Esophagus (tissue), 2 donors: ENCODE measurements around the gene PLN. TPM values are rescaled to one million over a fixed set of nuclear protein-coding genes. Genes with fewer than 3 reads are reported as not detected.

Experiments
- H3K27ac ChIP-seq, 2 donors: one replicate each; pipeline ENCODE4 v1.5.1; 2013; ENCODE audit warnings: low read depth in 2 of 2, mild to moderate bottlenecking in 2 of 2, inconsistent platforms in 1 of 2, low read length in 1 of 2, moderate library complexity in 1 of 2
- H3K27me3 ChIP-seq, 2 donors: one replicate each; pipeline ENCODE4 v1.6.1; 2013; ENCODE audit warnings: low read length in 2 of 2, control low read depth in 1 of 2, mild to moderate bottlenecking in 1 of 2; ENCODE audit not compliant: insufficient read depth in 2 of 2, control insufficient read depth in 1 of 2
- H3K36me3 ChIP-seq, 2 donors: one replicate each; pipeline ENCODE4 v1.6.1; 2013; ENCODE audit warnings: low read length in 1 of 2; ENCODE audit not compliant: control insufficient read depth in 2 of 2, insufficient read depth in 2 of 2
- H3K4me1 ChIP-seq, 2 donors: one replicate each; pipeline ENCODE4 v1.6.1; 2013; ENCODE audit warnings: low read length in 1 of 2; ENCODE audit not compliant: control insufficient read depth in 2 of 2, insufficient read depth in 2 of 2
- H3K4me3 ChIP-seq, 2 donors: one replicate each; pipeline ENCODE4 v1.5.1; 2013; ENCODE audit warnings: low read length in 2 of 2, mild to moderate bottlenecking in 2 of 2, low read depth in 1 of 2, moderate library complexity in 1 of 2
- H3K9me3 ChIP-seq, 2 donors: one replicate each; pipeline ENCODE4 v1.6.1; 2013; ENCODE audit warnings: mild to moderate bottlenecking in 2 of 2, low read depth in 1 of 2, low read length in 1 of 2, moderate library complexity in 1 of 2; ENCODE audit not compliant: control insufficient read depth in 2 of 2, insufficient read depth in 1 of 2
- WGBS, 2 donors: extraction: QIAGEN DNeasy Blood & Tissue Kit; methylation state at CpG; one replicate each; pipeline ENCODE4 v1.1.7; 2013; 5-methylcytosine and 5-hydroxymethylcytosine counted together
- polyA plus RNA-seq, 2 donors: library from polyadenylated mRNA; stranded (reverse); fragments of 200-250 nt; gene quantifications; one replicate each; pipeline ENCODE4 v1.2.3, GENCODE V29; 2013
- donor health status: healthy with polysubstance abuse.
- donor health status: Bipolar disorder and iron deficiency.

PLN gene
- polyA plus RNA-seq, 2 donors: 8.3 to 15.2 TPM

- Histone ChIP-seq H3K36me3 (peaks cover 0 to 4% of the 10 kb centered on the region in 2 donors), H3K9me3 (no peaks in the 10 kb centered on the region), H3K4me1 (no peaks in the 10 kb centered on the region), H3K27ac (no peak overlapping the region), H3K4me3 (no peak overlapping the region), H3K27me3 (no peaks in the 10 kb centered on the region)
- WGBS, 2 donors: 44 to 51% methylated on average over 3 of the region's 3 CpGs
Measured at GRCh38 chr6:118509009-118509617, 39.0 kb upstream of the PLN start.

- Histone ChIP-seq H3K27ac (no peak overlapping the region), H3K4me3 (no peak overlapping the region), H3K27me3 (no peaks in the 10 kb centered on the region), H3K4me1 (no peaks in the 10 kb centered on the region), H3K9me3 (no peaks in the 10 kb centered on the region), H3K36me3 (no peaks in the 10 kb centered on the region)
- 93 to 94% methylated on average over 4 of the region's 4 CpGs for whole genome bisulfite sequencing, 2 donors
Measured at GRCh38 chr6:118511930-118512715, 36.0 kb upstream of the PLN start.

DNA sequence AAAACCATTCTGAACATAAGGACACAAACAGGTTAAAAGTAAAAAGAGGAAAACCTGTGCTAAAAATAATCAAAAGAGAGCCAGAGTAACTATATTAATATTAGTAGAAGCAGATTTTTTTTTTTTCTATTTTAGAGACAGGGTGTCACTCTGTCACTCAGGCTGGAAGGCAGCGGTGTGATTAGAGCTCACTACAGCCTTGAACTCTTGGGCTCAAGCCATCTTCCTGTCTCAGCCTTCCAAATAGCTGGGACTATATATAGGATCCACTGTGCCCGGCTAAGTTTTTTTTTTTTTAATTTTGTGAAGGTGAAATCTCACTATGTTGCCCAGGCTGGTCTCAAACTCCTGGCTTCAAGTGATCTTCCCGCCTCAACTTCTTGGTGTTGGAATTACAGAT is 33.4 kb upstream of the PLN start:
- no peaks in the 10 kb centered on the region for H3K4me1 ChIP-seq
- no peak overlapping the region for H3K4me3 ChIP-seq
- no peaks in the 10 kb centered on the region for H3K27me3 ChIP-seq
- no peaks in the 10 kb centered on the region for H3K36me3 ChIP-seq
- no peaks in the 10 kb centered on the region for H3K9me3 ChIP-seq
- no peak overlapping the region for H3K27ac ChIP-seq
- 78 to 83% methylated on average over 3 of the region's 3 CpGs for WGBS, 2 donors

GRCh38 chr6:118522422-118522821 is 25.7 kb upstream of the PLN start:
- no peaks in the 10 kb centered on the region for H3K27me3 ChIP-seq
- no peak overlapping the region for H3K27ac ChIP-seq
- no peaks in the 10 kb centered on the region for H3K4me1 ChIP-seq
- 95 to 98% methylated on average over 4 of the region's 4 CpGs for WGBS, 2 donors
- H3K36me3 ChIP-seq: no peaks in the 10 kb centered on the region
- H3K9me3 ChIP-seq: no peaks in the 10 kb centered on the region
- H3K4me3 ChIP-seq: no peak overlapping the region

GRCh38 chr6:118523216-118523615 is 24.9 kb upstream of the PLN start:
- WGBS, 2 donors: 87 to 89% methylated on average over 5 of the region's 5 CpGs
- H3K36me3 ChIP-seq: no peaks in the 10 kb centered on the region

DNA sequence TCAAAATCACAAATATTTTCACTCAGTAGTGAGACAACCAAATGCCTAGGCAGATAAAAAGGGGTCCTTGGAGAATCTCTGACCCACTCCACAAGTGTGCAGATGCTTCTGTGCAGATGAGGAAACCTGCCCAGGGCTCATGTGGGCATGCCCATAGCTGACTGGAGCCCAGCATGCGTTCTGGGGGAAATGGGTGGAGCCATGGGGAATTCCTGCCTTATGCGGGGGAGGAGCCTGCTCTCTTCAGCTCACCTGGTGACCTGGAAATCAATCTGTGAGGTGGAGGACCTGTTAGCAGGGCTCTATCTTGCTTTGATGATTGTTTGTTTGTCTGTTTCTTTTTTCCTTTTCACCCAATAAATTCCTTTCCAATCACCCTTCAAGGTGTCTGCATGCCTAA is 23.4 kb upstream of the PLN start:
- WGBS, 2 donors: 64 to 65% methylated on average over 2 of the region's 2 CpGs
- Histone ChIP-seq H3K4me1 (no peaks in the 10 kb centered on the region), H3K36me3 (no peaks in the 10 kb centered on the region), H3K4me3 (no peak overlapping the region), H3K27ac (no peak overlapping the region), H3K9me3 (no peaks in the 10 kb centered on the region), H3K27me3 (no peaks in the 10 kb centered on the region)

More at GRCh38 chr6:118523216-118523615, 24.9 kb upstream of the PLN start:
- Histone ChIP-seq H3K27me3 (no peaks in the 10 kb centered on the region), H3K27ac (no peak overlapping the region), H3K9me3 (no peaks in the 10 kb centered on the region), H3K4me3 (no peak overlapping the region), H3K4me1 (no peaks in the 10 kb centered on the region)

DNA sequence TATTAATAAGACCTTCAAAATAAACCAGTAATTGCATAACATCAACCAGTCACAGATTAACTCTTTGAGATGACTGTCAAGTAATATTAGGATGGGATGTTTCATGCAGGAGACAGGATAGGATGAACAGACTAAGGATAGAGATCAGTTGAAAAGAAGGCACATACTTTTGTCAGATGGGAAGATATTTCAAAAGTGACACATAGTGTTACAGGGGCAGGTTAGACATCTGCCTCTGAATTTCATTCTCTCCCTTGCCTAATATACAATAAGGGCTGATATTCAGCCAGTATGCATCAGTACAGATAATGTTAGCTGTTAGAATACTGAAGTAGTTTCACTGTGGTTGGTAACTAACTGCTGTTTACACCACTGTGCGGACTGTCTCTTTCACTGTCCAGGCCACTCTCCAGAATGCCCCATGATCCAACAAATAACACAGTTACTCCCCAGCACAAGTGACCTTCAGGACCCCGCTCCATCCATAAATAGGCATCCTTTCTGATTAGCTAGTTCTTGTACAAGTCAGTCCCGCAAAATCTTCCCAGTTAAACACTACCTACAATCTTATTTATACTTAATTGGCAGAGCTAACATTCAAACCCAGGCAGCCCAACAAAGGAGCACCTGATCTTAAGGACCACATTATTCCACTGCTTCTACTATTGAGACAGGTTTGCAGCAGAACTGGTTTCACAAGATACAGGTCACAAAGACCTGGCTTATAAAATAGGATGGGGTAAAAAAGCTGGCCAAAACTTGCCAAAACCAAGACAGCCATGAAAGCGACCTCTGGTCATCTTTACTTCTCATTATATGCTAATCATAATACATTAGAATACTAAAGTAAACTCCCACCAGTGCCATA is 21.9 kb upstream of the PLN start:
- no peaks in the 10 kb centered on the region for H3K27me3 ChIP-seq
- H3K36me3 ChIP-seq: no peaks in the 10 kb centered on the region
- 79 to 85% methylated on average over 4 of the region's 4 CpGs for WGBS, 2 donors
- no peaks in the 10 kb centered on the region for H3K4me1 ChIP-seq
- no peak overlapping the region for H3K4me3 ChIP-seq
- H3K27ac ChIP-seq: no peak overlapping the region
- no peaks in the 10 kb centered on the region for H3K9me3 ChIP-seq

DNA sequence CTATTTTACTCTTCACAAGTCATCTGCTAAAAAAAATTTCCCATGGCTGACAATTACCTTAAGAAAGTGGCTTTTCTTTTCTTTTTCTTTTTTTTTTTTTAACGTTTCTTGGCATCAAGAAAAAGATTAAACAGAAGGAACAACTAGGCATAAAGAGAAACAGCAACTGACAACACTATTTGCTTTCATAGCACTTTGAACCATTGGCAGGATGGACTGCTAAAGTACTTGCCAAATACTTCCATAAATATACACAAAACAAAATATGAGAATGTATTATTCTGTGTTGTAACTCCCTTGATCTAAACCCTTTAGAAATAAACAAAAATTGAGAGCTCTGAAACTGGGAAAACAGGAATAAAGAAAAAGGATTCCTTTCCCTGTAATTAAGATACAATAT is 20.0 kb upstream of the PLN start:
- Histone ChIP-seq H3K36me3 (no peaks in the 10 kb centered on the region), H3K27me3 (no peaks in the 10 kb centered on the region), H3K4me1 (no peaks in the 10 kb centered on the region), H3K27ac (no peak overlapping the region), H3K9me3 (no peaks in the 10 kb centered on the region), H3K4me3 (no peak overlapping the region)
- 21 to 24% methylated on average over 1 of the region's 1 CpG for WGBS, 2 donors

- H3K4me1 ChIP-seq: no peaks in the 10 kb centered on the region
- no peak overlapping the region for H3K27ac ChIP-seq
- no peaks in the 10 kb centered on the region for H3K36me3 ChIP-seq
- no peaks in the 10 kb centered on the region for H3K27me3 ChIP-seq
- 80 to 88% methylated on average over 2 of the region's 2 CpGs for WGBS, 2 donors
- no peaks in the 10 kb centered on the region for H3K9me3 ChIP-seq
- H3K4me3 ChIP-seq: no peak overlapping the region
Measured at GRCh38 chr6:118529756-118530155, 18.3 kb upstream of the PLN start.
